Stomach (tissue), 9 donors: ENCODE data around the gene CCNG2. TPM values are rescaled to one million over a fixed set of nuclear protein-coding genes. Genes with fewer than 3 reads are reported as not detected.

Experiments used
- DNase-seq, 2 donors: peaks; one replicate each; pipeline versions ENCODE4 v3.0.0 to v3.0.0-alpha.2; 2013 to 2019
- H3K27ac ChIP-seq, 5 donors: fragments of 200-600 bp in 4 of 5; sonication (generic) in 4 of 5; one replicate each; pipeline ENCODE4 v1.5.1; 2013 to 2019; ENCODE audit warnings: mild to moderate bottlenecking in 1 of 5, moderate library complexity in 1 of 5
- H3K27me3 ChIP-seq, 3 donors: fragments of 200-600 bp; sonication (generic); one replicate each; pipeline ENCODE4 v1.5.1; 2017 to 2019; ENCODE audit warnings: mixed run types in 1 of 3
- H3K36me3 ChIP-seq, 4 donors: fragments of 200-600 bp; sonication (generic); 1 replicate in 3 of 4; 2 replicates in 1 of 4; pipeline ENCODE4 v1.5.1; 2016 to 2019
- H3K4me1 ChIP-seq, 4 donors: fragments of 200-600 bp; sonication (generic); one replicate each; pipeline ENCODE4 v1.5.1; 2016 to 2019
- H3K4me3 ChIP-seq, 4 donors: fragments of 200-600 bp; sonication (generic) in 3 of 4; one replicate each; pipeline ENCODE4 v1.5.1; 2016 to 2019; ENCODE audit warnings: mild to moderate bottlenecking in 1 of 4
- H3K9me3 ChIP-seq, 4 donors: fragments of 200-600 bp; sonication (generic); one replicate each; pipeline ENCODE4 v1.5.1; 2016 to 2019
- CTCF ChIP-seq, 7 experiments: fragments of 450-650 bp in 4 of 7; fragments of 200-600 bp in 3 of 7; sonication (generic) in 3 of 7; IDR thresholded peaks; one replicate each; pipeline ENCODE4 v1.5.1; 2016 to 2019; ENCODE audit warnings: antibody characterized with exemption in 7 of 7, control low read depth in 2 of 7, mild to moderate bottlenecking in 1 of 7
- EP300 ChIP-seq: sonication (generic); formaldehyde crosslinking; IDR thresholded peaks from one replicate; pipeline ENCODE4 v1.6.1; 2017; ENCODE audit warnings: antibody characterized with exemption
- POLR2A ChIP-seq, 4 donors: fragments of 450-650 bp; IDR thresholded peaks; one replicate each; pipeline ENCODE4 v1.6.1; 2016; ENCODE audit warnings: antibody characterized with exemption in 4 of 4, control low read depth in 2 of 4, mild to moderate bottlenecking in 1 of 4, moderate library complexity in 1 of 4
- POLR2AphosphoS5 ChIP-seq, 3 donors: sonication (generic); formaldehyde crosslinking; IDR thresholded peaks; one replicate each; pipeline ENCODE4 v1.6.1; 2016; ENCODE audit warnings: antibody characterized with exemption in 3 of 3
- WGBS, 5 donors: extraction: QIAGEN DNeasy Blood & Tissue Kit in 3 of 5; methylation state at CpG; one replicate each; pipeline versions ENCODE4 v1.1.5 to v1.1.7; 2013 to 2018; 5-methylcytosine and 5-hydroxymethylcytosine counted together
- intact Hi-C: fragments of 100-400 bp; cut with DNase I; formaldehyde crosslinking; loops from one replicate; pipeline ENCODE4 v1.15.1; 2023; ENCODE audit warnings: low total_unique reads
- polyA plus RNA-seq, 3 donors: library from polyadenylated mRNA; stranded (reverse); fragments of 200-250 nt; gene quantifications; one replicate each; pipeline ENCODE4 v1.2.3, GENCODE V29; 2013
- total RNA-seq, 5 donors: library from RNA; depleted of rRNA; stranded (reverse); fragments of >200 nt; gene quantifications; one replicate each; pipeline versions ENCODE4 v1.1.0 to v1.2.3, GENCODE V29; 2014 to 2016
- donor health status: healthy with polysubstance abuse.
- donor health status: Bipolar disorder and iron deficiency.
- donor health status: healthy.

CCNG2 gene
- total and polyA plus RNA-seq, 8 donors = 1.2 to 62.8 (median 18.4) TPM

DNA sequence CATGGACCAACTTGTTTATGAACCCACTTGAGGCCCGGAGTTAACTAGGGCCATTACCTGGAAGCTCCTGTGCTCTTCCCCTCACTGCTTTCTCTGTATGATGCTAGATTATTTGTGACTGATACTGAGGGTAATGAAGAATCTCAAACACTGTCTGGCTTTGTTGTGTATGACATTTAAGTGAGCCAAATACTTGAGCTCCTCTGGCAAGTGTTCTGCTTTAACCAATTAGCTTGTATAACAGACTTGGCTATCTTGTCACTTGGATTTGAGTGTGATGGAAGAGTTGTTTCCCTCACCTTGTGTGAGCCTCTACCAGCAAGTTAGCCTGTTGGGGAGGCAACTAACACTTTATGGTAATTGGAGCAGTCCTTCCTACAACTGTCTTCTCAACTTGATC is 42.7 kb downstream of the CCNG2 start:
- H3K4me3 ChIP-seq = no peak overlapping the region
- intact Hi-C loops = loop anchor here (5.0 kb wide), 1 partner anchor 102 kb away; no protein-coding TSS in a partner anchor
- H3K27ac ChIP-seq = no peak overlapping the region
- DNase-seq = no peak
- H3K4me1 ChIP-seq = peaks cover 0 to 6% (median 0%) of the 10 kb centered on the region in 4 donors
- no peaks in the 10 kb centered on the region for H3K9me3 ChIP-seq
- H3K36me3 ChIP-seq = no peaks in the 10 kb centered on the region
- 50 to 100% (median 90%) methylated on average over 1 of the region's 1 CpG for WGBS, 5 donors
- no peak for TF ChIP-seq CTCF (IDR thresholded peaks at IDR 0.05)
- TF ChIP-seq EP300 = no peak
- TF ChIP-seq POLR2A (IDR thresholded peaks at IDR 0.05) = no peak
- TF ChIP-seq POLR2AphosphoS5 (IDR thresholded peaks at IDR 0.05) = no peak
- H3K27me3 ChIP-seq = no peaks in the 10 kb centered on the region

- no peaks in the 10 kb centered on the region for H3K9me3 ChIP-seq
- intact Hi-C loops = loop anchor here (5.0 kb wide), 1 partner anchor 104 kb away; no protein-coding TSS in a partner anchor
- H3K4me1 ChIP-seq = peaks cover 0 to 6% (median 0%) of the 10 kb centered on the region in 4 donors
- no peaks in the 10 kb centered on the region for H3K36me3 ChIP-seq
- H3K4me3 ChIP-seq = no peak overlapping the region
- TF ChIP-seq POLR2AphosphoS5 (IDR thresholded peaks at IDR 0.05) = no peak
- no peak for TF ChIP-seq CTCF (IDR thresholded peaks at IDR 0.05)
- no peak for TF ChIP-seq POLR2A (IDR thresholded peaks at IDR 0.05)
- no peak for TF ChIP-seq EP300
- no peak overlapping the region for H3K27ac ChIP-seq
- DNase-seq = no peak
- 86 to 100% (median 98%) methylated on average over 1 of the region's 1 CpG for WGBS, 5 donors
- peaks cover 0 to 6% (median 0%) of the 10 kb centered on the region in 3 donors for H3K27me3 ChIP-seq
Observed at GRCh38 chr4:77201343-77201742, 44.3 kb downstream of the CCNG2 start.

GRCh38 chr4:77201857-77202256 is 44.9 kb downstream of the CCNG2 start:
- no peak overlapping the region for H3K4me3 ChIP-seq
- peaks cover 0 to 6% (median 0%) of the 10 kb centered on the region in 4 donors for H3K4me1 ChIP-seq
- no peak overlapping the region for H3K27ac ChIP-seq
- TF ChIP-seq EP300 = no peak
- TF ChIP-seq POLR2AphosphoS5 (IDR thresholded peaks at IDR 0.05) = no peak
- no peak for TF ChIP-seq POLR2A (IDR thresholded peaks at IDR 0.05)
- no peak for TF ChIP-seq CTCF (IDR thresholded peaks at IDR 0.05)
- H3K9me3 ChIP-seq = no peaks in the 10 kb centered on the region
- 56 to 70% (median 57%) methylated on average over 3 of the region's 3 CpGs for WGBS, 5 donors
- no peaks in the 10 kb centered on the region for H3K36me3 ChIP-seq
- peaks cover 0 to 6% (median 0%) of the 10 kb centered on the region in 3 donors for H3K27me3 ChIP-seq
- intact Hi-C loops = loop anchor here (5.0 kb wide), 1 partner anchor 105 kb away; no protein-coding TSS in a partner anchor
- DNase-seq = no peak

- Histone ChIP-seq H3K36me3 (no peaks in the 10 kb centered on the region), H3K4me3 (no peak overlapping the region), H3K4me1 (peaks cover 0 to 6% (median 0%) of the 10 kb centered on the region in 4 donors), H3K27ac (peak overlapping the region in 1 of 5 donors; percentile 10), H3K9me3 (no peaks in the 10 kb centered on the region), H3K27me3 (peaks cover 0 to 6% (median 0%) of the 10 kb centered on the region in 3 donors)
- TF ChIP-seq EP300 (no peak), POLR2AphosphoS5 (IDR thresholded peaks at IDR 0.05) (no peak), CTCF (IDR thresholded peaks at IDR 0.05) (no peak), POLR2A (IDR thresholded peaks at IDR 0.05) (no peak)
- DNase-seq = peak in 1 of 2 donors; percentile 17
- WGBS, 5 donors = 68 to 80% (median 71%) methylated on average over 1 of the region's 1 CpG
- intact Hi-C loops = loop anchor here (5.0 kb wide), 1 partner anchor 105 kb away; no protein-coding TSS in a partner anchor
Observed at GRCh38 chr4:77202491-77202890, 45.5 kb downstream of the CCNG2 start.
